ENCODE measurements around the gene MR1. TPM values are rescaled to one million over a fixed set of nuclear protein-coding genes. Genes with fewer than 3 reads are reported as not detected.

MR1 gene
- total RNA-seq, 4 donors from 2014 or later, result 1.6 to 3.5 (median 3.0) TPM

- no peak for TF ChIP-seq POLR2A (IDR thresholded peaks at IDR 0.05)
- no peak for TF ChIP-seq CTCF (IDR thresholded peaks at IDR 0.05 in 4 of 5, conservative IDR thresholded peaks at IDR 0.05 in 1 of 5)
- no peak for DNase-seq
- Histone ChIP-seq H3K36me3 (no peaks in the 10 kb centered on the region), H3K27me3 (no peaks in the 10 kb centered on the region), H3K27ac (no peak overlapping the region), H3K4me1 (peaks cover 6 to 7% of the 10 kb centered on the region in 2 donors), H3K9me3 (no peaks in the 10 kb centered on the region), H3K4me3 (no peak overlapping the region)
- intact Hi-C loops (cut with DNase I; ENCODE audit: low total_unique reads), result loop anchor here (5.0 to 10.0 kb wide), 2 partner anchors 35 to 127 kb away; no protein-coding TSS in a partner anchor
- no peak for ATAC-seq
- in situ Hi-C loops (cut with MboI; ENCODE audit: low sequenced_read_pairs in 4 of 4), result loop anchor here in 1 of 4 donors (25.0 kb wide), 1 partner anchor 500 kb away; the partner anchor contains the start of gene ACBD6
Measured at GRCh38 chr1:181012203-181012745, 21.5 kb upstream of the MR1 start.

GRCh38 chr1:181013144-181013543 lies 20.6 kb upstream of the MR1 start:
- no peaks in the 10 kb centered on the region for H3K9me3 ChIP-seq
- intact Hi-C loops (cut with DNase I; ENCODE audit: low total_unique reads) (loop anchor here (5.0 to 10.0 kb wide), 2 partner anchors 36 to 128 kb away; no protein-coding TSS in a partner anchor), in situ Hi-C loops (cut with MboI; ENCODE audit: low sequenced_read_pairs in 4 of 4) (loop anchor here in 1 of 4 donors (25.0 kb wide), 1 partner anchor 501 kb away; the partner anchor contains the start of gene ACBD6)
- DNase-seq, result no peak
- no peak overlapping the region for H3K27ac ChIP-seq
- TF ChIP-seq POLR2A (IDR thresholded peaks at IDR 0.05) (no peak), CTCF (IDR thresholded peaks at IDR 0.05 in 4 of 5, conservative IDR thresholded peaks at IDR 0.05 in 1 of 5) (no peak)
- H3K4me1 ChIP-seq, result peaks cover 6 to 7% of the 10 kb centered on the region in 2 donors
- H3K4me3 ChIP-seq, result no peak overlapping the region
- ATAC-seq, result no peak
- no peaks in the 10 kb centered on the region for H3K27me3 ChIP-seq
- H3K36me3 ChIP-seq, result no peaks in the 10 kb centered on the region

GRCh38 chr1:181014477-181015250 lies 19.1 kb upstream of the MR1 start:
- no peak for ATAC-seq
- Histone ChIP-seq H3K27ac (no peak overlapping the region), H3K4me3 (no peak overlapping the region), H3K27me3 (no peaks in the 10 kb centered on the region), H3K9me3 (no peaks in the 10 kb centered on the region), H3K4me1 (peaks cover 7 to 11% of the 10 kb centered on the region in 2 donors), H3K36me3 (no peaks in the 10 kb centered on the region)
- TF ChIP-seq POLR2A (IDR thresholded peaks at IDR 0.05) (no peak), CTCF (IDR thresholded peaks at IDR 0.05 in 4 of 5, conservative IDR thresholded peaks at IDR 0.05 in 1 of 5) (no peak)
- DNase-seq, result no peak
- in situ Hi-C loops (cut with MboI; ENCODE audit: low sequenced_read_pairs in 4 of 4), result loop anchor here in 1 of 4 donors (25.0 kb wide), 1 partner anchor 502 kb away; the partner anchor contains the start of gene ACBD6
- intact Hi-C loops (cut with DNase I; ENCODE audit: low total_unique reads), result loop anchor here (5.0 to 10.0 kb wide), 2 partner anchors 37 to 130 kb away; no protein-coding TSS in a partner anchor

DNA sequence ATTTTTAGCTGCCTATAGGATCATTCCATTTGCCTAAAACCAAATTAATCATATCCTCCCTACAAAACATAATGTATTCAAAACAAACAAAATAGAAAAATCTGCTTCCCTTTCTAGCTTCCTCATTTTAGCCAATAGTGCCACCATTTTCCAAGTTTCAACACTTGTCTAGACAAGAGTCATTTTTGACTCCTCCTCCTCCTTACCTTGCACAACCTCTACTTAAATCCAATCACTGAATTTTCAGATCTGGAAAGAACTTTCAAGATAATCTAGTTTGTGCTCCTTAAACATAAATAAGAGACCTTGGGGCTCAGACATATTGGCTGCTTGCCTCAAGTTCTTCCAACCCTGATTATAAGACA lies 18.6 kb upstream of the MR1 start:
- Histone ChIP-seq H3K27me3 (no peaks in the 10 kb centered on the region), H3K36me3 (no peaks in the 10 kb centered on the region), H3K4me1 (peaks cover 7 to 11% of the 10 kb centered on the region in 2 donors), H3K27ac (no peak overlapping the region), H3K9me3 (no peaks in the 10 kb centered on the region), H3K4me3 (no peak overlapping the region)
- in situ Hi-C loops (cut with MboI; ENCODE audit: low sequenced_read_pairs in 4 of 4) (loop anchor here in 1 of 4 donors (25.0 kb wide), 1 partner anchor 503 kb away; the partner anchor contains the start of gene ACBD6), intact Hi-C loops (cut with DNase I; ENCODE audit: low total_unique reads) (loop anchor here (10.0 kb wide), 1 partner anchor 130 kb away; no protein-coding TSS in a partner anchor)
- ATAC-seq (no peak), DNase-seq (no peak)
- TF ChIP-seq CTCF (IDR thresholded peaks at IDR 0.05 in 4 of 5, conservative IDR thresholded peaks at IDR 0.05 in 1 of 5) (no peak), POLR2A (IDR thresholded peaks at IDR 0.05) (no peak)

All from gastrocnemius medialis (tissue), 4 donors.